ENCODE measurements around the gene FLOT2. TPM values are rescaled to one million over a fixed set of nuclear protein-coding genes. Genes with fewer than 3 reads are reported as not detected.
A peak's percentile ranks its signal among the peaks of the same experiment; 100 is the strongest.

Gene FLOT2
- total and polyA plus RNA-seq, 2 donors (not counting 1 experiment from before 2014, with no cell fraction given), result 48.9 to 81.1 TPM

DNA sequence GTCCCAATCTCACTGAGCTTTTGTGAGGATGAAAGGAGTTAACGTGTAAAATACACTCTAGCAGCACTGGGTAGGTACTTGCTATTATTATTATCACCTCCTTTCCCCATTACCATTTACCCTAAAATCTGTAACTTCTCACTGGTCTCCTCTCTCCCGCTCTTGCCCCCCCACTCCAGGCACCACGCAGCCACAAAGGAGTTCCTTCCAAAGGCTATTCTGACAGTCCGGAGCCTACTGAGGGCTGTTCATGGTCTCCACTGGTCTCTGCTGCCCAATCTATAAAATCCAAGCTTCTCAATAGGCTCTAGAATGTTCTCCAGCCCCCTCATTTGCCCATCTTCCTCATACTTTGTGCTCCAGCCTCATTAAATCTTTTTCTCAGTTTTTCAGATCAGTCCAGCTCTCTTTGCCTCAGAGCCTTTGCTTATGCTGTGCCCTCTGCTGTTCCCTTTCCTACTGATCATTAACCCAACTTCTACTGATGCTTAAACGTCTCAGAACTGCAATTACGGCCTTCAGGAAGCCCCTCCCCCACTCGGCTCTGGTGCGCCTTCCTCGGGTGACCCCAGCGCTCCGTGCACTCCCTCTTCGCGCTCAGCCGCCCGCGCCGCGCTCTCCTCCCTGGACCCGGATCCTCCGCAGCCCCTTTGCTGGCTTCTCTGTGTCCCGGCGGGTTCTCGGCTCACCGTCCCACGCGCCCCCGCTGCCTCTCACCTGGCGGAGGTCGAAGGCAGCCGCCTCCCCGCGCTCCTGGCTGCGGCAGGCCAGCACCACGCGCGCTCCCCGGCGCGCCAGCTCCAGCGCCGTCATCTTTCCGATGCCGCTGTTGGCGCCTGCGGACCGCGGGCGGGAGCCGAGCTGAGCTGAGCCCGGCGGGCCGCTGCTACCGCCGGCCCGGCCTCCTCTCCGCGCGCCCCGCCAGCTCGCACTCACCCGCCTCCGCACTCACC, 4.6 kb upstream of the FLOT2 start:
- no peaks in the 10 kb centered on the region for H3K27me3 ChIP-seq (ENCODE audit: control insufficient read depth, insufficient read depth, low read length)
- H3K9me3 ChIP-seq (ENCODE audit: control insufficient read depth, insufficient read depth, low read depth, low read length), result no peaks in the 10 kb centered on the region
- H4K20me1 ChIP-seq (ENCODE audit: control insufficient read depth, extremely low read depth, insufficient read depth, low read length), result no peaks in the 10 kb centered on the region
- peak overlapping the region; percentile 64 for H3K4me2 ChIP-seq (ENCODE audit: extremely low read depth, insufficient read depth, low read length)
- peak overlapping the region; percentile 30 for H3K27ac ChIP-seq (ENCODE audit: insufficient read depth, low read length)
- peak overlapping the region; percentile 55 for H3K9ac ChIP-seq (ENCODE audit: insufficient read depth, low read length)
- no peaks in the 10 kb centered on the region for H3K79me2 ChIP-seq (ENCODE audit: control insufficient read depth, insufficient read depth, low read length)
- peak overlapping the region; percentile 50 to 69 (median 59) for H3K4me3 ChIP-seq (replicated peaks in 1 of 4; ENCODE audit: control extremely low read depth in 1 of 4, insufficient read depth in 1 of 4, low read depth in 3 of 4, low read length in 4 of 4)
- H3K36me3 ChIP-seq (ENCODE audit: control insufficient read depth, insufficient read depth, low read length), result peaks cover 8% of the 10 kb centered on the region
- TF ChIP-seq, protein P1, sequence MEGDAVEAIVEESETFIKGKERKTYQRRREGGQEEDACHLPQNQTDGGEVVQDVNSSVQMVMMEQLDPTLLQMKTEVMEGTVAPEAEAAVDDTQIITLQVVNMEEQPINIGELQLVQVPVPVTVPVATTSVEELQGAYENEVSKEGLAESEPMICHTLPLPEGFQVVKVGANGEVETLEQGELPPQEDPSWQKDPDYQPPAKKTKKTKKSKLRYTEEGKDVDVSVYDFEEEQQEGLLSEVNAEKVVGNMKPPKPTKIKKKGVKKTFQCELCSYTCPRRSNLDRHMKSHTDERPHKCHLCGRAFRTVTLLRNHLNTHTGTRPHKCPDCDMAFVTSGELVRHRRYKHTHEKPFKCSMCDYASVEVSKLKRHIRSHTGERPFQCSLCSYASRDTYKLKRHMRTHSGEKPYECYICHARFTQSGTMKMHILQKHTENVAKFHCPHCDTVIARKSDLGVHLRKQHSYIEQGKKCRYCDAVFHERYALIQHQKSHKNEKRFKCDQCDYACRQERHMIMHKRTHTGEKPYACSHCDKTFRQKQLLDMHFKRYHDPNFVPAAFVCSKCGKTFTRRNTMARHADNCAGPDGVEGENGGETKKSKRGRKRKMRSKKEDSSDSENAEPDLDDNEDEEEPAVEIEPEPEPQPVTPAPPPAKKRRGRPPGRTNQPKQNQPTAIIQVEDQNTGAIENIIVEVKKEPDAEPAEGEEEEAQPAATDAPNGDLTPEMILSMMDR (conservative IDR thresholded peaks at IDR 0.05 in 1 of 2, IDR thresholded peaks at IDR 0.05 in 1 of 2; ENCODE audit: low read depth in 1 of 2, low read length in 2 of 2), result no peak
- no peak for TF ChIP-seq EZH2 (IDR thresholded peaks at IDR 0.05; ENCODE audit: low read length, missing control alignments)
- H2AFZ ChIP-seq (ENCODE audit: low read length), result peak overlapping the region; percentile 58
- peak; percentile 8 to 35 for DNase-seq (ENCODE audit: low read depth in 2 of 2)
- peaks cover 7% of the 10 kb centered on the region for H3K4me1 ChIP-seq (ENCODE audit: control insufficient read depth, extremely low read depth, insufficient read depth, low read length)

DNA sequence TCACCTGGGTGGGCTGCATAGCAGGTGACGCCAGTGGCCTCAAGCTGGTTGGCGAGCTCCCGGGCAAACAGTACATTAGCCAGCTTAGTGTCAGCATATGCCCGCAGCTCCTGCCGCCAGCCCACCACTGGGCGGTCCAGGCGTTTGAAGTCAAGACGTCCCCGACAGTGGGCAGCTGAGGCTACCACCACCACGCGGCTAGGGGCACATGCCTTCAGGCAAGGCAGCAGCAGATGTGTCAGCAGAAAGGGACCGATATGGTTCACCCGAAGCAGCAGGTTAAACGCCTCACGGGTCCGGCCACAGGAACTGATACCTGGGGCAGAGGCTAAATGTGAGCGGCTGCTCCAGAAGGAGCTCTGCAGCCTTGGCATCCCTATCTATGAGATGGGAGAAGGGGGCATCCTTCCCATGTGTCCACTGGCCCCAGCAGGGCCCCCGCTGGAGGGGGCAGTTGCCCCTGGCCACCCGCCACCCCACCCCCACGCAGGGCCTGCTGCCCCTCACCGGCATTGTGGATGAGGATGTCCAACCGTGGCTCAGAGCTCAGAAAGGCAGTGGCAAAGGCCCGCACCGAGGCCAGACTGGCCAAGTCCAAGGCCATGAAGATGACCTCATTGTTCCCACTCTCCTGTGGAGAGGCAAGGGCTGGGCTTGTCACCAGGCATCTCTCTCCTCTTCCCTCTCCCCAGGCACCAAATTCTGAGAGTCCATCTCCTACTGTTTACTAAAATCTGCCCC, 3.6 kb upstream of the FLOT2 start:
- Histone ChIP-seq H3K4me2 (ENCODE audit: extremely low read depth, insufficient read depth, low read length) (no peak overlapping the region), H3K9ac (ENCODE audit: insufficient read depth, low read length) (no peak overlapping the region), H3K79me2 (ENCODE audit: control insufficient read depth, insufficient read depth, low read length) (no peaks in the 10 kb centered on the region)

More for the DNA sequence above, 3.6 kb upstream of the FLOT2 start:
- Histone ChIP-seq H3K9me3 (ENCODE audit: control insufficient read depth, insufficient read depth, low read depth, low read length) (no peaks in the 10 kb centered on the region), H3K4me1 (ENCODE audit: control insufficient read depth, extremely low read depth, insufficient read depth, low read length) (peaks cover 11% of the 10 kb centered on the region), H3K27ac (ENCODE audit: insufficient read depth, low read length) (no peak overlapping the region), H3K4me3 (replicated peaks in 1 of 4; ENCODE audit: control extremely low read depth in 1 of 4, insufficient read depth in 1 of 4, low read depth in 3 of 4, low read length in 4 of 4) (no peak overlapping the region), H3K36me3 (ENCODE audit: control insufficient read depth, insufficient read depth, low read length) (peaks cover 2% of the 10 kb centered on the region), H4K20me1 (ENCODE audit: control insufficient read depth, extremely low read depth, insufficient read depth, low read length) (no peaks in the 10 kb centered on the region), H2AFZ (ENCODE audit: low read length) (no peak overlapping the region), H3K27me3 (ENCODE audit: control insufficient read depth, insufficient read depth, low read length) (no peaks in the 10 kb centered on the region)
- TF ChIP-seq EZH2 (IDR thresholded peaks at IDR 0.05; ENCODE audit: low read length, missing control alignments), result no peak
- TF ChIP-seq, protein P1 (conservative IDR thresholded peaks at IDR 0.05 in 1 of 2, IDR thresholded peaks at IDR 0.05 in 1 of 2; ENCODE audit: low read depth in 1 of 2, low read length in 2 of 2), result no peak
- no peak for DNase-seq (ENCODE audit: low read depth in 2 of 2)

Measured in fibroblast of lung (primary cell).